ENCODE measurements around the gene ZNF618.

- TF ChIP-seq CTCF (IDR thresholded peaks at IDR 0.05), result no peak
- TF ChIP-seq POLR2A (IDR thresholded peaks at IDR 0.05), result no peak
These were observed 196.4 kb downstream of the ZNF618 start for GRCh38 chr9:114072184-114073140.

Measured in esophagus squamous epithelium (tissue), 4 donors.